Activated T-cell treated with anti-CD3 and anti-CD28 coated beads for 4 hours (primary cell): ENCODE measurements around the gene TCF4.

Experiments
- DNase-seq: peaks from one replicate; pipeline ENCODE4 v3.0.0-alpha.2; 2020

Gene TCF4

DNA sequence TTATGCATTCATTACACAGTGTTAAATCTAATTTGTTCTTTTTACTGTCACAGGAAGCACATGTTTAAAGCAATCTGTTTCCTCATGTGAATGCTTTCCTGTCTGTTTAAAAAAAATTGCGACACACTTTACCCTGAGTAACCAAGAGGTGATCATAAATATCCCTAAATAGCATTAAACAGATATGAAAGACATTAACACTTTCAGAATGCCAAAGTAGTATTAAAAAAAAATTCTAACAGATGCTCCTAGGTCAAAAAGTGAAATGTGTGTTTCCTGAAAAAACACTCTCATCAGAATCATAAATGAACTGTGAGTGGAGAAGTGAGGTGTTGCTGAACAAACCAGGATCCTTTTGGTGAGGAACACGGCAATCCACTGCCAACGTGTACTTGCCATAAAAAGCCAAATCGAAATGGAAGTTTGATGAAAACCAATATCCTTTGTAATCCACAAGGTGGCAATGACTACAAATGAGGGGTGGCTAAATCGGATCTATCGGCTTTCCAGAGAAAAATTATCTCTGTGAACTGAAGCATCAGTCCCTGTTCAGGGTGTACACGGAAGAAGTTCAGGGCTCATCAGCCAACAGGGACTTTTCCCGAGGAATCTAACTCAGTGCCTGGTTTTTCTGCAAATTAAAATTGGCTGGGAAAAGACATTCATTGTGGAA is 248.9 kb downstream of the TCF4 start:
- no peak for DNase-seq

- DNase-seq = no peak
Measured at GRCh38 chr18:55337908-55338521, 250.0 kb downstream of the TCF4 start.

GRCh38 chr18:55337138-55337537 is 250.9 kb downstream of the TCF4 start:
- no peak for DNase-seq

GRCh38 chr18:55336438-55337100 is 251.4 kb downstream of the TCF4 start:
- DNase-seq = no peak

DNA sequence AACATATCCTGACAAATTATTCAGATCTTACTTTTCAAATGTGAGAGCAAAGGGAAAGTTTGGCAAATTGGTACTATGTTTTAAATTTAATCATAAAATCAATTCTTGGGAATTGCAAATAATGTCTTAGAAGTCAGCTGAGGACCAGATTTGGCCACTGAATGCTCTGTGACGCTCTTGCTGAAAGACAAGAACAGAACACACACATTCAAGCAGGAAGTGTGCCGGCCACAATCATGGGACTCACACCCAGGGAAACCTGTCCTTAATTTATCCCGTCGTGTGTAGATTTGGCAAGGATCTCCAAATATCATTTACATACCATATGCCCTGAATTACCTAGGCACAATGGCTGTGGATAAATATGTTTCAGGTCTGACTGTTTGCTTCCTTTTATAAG is 253.1 kb downstream of the TCF4 start:
- no peak for DNase-seq

DNA sequence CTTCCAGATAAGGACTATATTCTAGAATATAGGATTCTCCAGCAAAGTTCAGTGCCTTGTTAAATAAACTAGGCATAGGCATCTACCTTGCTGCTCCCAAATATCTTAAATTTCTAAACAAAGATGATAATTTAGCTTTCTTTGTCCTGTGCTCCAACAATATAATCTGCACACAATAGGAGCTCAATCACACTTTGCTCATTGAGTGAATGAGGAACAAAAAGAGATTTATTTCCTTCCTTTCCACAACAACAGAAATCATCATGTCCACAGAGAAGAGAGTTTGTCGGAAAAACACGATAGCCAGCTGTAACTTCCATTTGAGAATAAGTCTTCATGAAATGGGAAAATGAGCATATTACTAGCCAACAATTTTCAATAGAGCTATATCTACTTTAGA is 256.7 kb downstream of the TCF4 start:
- no peak for DNase-seq

- no peak for DNase-seq
Measured at GRCh38 chr18:55328301-55328700, 259.7 kb downstream of the TCF4 start.

DNA sequence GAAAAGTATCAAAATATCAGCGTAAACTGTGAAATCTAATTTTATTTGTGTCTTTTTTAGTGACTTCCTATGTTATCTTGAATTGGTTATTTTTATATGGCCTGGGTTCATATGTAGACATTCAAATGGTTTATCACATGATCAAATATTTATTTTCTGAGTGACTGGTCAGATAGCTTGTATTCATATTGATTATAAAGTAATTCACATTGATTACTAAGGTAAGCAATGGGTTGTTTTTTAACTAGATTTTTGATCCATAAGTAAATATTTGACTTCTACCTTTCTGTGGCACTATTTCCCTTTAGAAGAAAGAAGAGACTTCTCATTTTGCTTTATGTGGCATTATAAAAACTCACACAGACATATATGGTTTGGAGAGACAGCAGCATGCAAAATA is 260.5 kb downstream of the TCF4 start:
- DNase-seq = no peak

DNA sequence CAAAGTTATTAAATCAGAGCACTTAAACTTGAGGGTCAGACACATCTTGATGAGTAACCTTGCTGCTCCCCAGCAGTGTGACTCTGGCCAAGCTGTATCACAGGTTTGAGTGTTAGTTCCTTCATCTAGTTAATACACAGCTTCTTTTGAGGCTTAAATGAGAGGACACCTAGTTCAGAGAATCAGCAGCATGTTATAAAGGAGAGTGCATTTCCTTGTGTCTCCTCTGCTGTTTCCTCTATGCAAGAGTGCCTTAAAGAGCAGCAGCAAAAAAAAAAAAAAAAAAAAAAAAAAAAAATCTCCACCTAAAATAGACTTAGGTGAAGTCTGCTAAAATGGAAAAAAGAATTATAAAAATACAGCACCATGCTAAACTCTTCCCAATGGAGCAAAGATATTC is 261.9 kb downstream of the TCF4 start:
- no peak for DNase-seq

DNA sequence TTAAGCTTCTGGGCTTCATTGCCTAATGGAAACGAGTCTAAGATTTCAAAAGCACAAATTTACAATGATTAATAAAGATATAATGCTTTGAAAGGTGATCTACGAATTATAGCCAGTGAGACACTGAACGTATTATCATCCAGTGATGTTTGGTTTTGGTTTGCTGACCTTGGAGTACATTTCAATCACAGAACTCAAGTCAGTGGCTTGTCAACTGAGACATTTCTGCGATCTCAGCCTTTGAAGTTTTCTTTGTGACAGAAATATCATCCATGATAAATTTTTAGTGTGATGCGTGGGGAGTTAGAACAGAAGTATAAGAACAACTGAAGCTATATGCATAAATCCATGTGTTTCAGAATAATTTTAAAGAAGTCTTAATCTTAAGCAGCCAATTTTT is 263.8 kb downstream of the TCF4 start:
- no peak for DNase-seq

DNA sequence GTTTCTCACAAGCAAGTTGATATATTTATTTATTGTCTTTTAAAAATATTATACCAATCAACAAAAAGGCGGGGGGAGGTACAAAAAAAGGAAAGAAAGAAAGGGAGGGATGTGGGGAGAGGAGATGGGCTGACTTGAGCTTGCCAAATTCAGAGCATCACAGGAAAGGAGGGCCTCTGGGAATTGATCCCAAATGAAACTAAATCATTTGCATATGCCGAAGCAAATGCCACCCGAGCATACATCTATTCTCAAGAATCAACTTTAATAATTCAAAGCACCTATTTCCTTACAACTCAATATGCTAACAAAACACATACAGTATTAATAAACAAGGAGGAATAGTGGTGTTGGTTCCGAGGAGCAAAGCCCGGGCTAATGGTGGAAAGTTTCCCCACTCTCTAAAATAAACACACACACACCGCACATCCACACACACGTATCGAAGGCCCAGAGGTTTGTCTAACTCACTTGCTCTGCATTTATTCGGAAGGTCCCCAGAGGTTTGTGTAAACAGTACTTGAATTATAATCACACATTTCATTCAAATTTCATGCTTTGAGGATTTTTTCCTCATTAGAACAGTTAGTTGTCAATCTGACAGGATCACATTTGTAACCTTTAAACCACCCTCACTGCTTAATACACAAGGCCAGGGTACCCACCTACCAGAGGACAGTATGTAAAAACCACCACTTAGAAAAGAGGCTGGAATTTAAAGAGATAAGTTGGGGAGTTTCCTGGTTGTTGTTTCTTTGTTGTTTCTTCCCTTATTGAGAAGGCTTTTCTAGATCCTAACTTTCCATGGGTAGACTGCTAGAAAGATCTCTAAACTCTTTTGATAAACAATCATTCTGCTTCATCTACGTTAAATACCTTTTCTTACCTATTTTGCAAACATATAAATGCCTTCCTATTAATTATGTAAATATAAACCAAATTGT is 264.7 kb downstream of the TCF4 start:
- no peak for DNase-seq

DNA sequence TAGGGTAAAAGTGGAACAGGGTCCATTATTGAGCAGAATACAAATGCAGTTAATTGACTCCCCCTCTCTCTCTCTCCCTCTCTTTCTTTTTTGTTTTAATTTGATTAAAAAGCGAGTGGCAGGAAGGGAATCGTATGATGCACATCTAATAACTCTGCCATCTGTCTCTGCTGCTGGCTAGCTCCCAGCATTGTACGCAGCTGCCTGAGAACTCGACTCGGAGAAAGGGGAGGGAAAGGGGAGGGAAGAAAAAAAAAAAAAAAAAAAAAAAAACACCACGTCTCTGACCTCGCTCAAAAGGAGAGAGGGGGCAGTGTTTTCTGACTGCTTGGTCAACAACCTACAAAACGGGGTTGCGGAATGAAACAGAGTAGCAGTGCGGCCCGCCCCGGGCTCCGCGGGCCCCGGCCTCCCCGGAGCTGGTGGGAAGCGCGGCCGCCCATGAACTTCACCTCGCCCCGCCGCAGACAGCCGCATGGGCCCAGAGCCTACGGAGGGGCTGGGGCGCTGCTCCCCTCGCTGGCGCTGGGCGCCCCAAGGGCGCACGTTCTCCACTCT is 265.7 kb downstream of the TCF4 start:
- DNase-seq = no peak

- DNase-seq = no peak
Measured at GRCh38 chr18:55321265-55322177, 266.5 kb downstream of the TCF4 start.

GRCh38 chr18:55320424-55321264 is 267.3 kb downstream of the TCF4 start:
- no peak for DNase-seq

- no peak for DNase-seq
Measured at GRCh38 chr18:55319459-55320193, 268.4 kb downstream of the TCF4 start.

- DNase-seq = no peak
Measured at GRCh38 chr18:55318951-55319441, 269.0 kb downstream of the TCF4 start.

DNA sequence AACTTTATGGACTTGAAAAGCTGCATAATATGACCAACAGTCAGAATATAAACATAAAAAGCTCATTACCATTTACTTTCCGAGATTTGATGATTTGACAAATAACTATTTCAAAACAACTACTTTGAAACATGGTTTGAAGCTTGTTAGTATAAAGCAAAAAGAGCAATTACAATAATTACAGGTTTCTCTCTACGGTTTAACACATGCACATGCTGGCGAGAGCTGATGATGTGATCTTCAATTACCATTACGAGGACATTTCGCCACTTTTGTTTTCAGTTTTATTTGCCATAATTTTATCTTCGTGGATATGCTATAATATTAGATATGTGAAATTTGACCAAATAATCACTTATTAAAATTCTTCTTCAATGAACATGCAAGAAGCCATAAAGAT is 270.1 kb downstream of the TCF4 start:
- DNase-seq = no peak

DNA sequence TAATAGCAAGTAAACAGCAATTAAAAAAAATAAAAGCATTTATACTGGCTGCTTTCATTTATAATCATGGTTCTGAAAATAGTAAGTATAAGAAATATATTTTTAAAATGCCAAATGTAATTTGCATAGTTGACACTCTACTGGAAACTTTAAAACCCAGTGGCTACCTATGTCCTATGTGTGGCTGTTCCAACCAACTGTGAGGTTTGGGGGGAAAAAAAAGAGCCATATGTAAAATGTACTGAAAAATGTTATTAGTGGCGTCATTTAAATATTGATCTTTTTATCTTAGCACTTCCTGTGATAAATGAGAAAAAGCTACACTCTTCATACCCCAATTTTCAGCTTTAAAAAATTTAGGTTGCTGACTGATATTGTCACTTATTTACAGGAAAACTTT is 270.7 kb downstream of the TCF4 start:
- no peak for DNase-seq

DNA sequence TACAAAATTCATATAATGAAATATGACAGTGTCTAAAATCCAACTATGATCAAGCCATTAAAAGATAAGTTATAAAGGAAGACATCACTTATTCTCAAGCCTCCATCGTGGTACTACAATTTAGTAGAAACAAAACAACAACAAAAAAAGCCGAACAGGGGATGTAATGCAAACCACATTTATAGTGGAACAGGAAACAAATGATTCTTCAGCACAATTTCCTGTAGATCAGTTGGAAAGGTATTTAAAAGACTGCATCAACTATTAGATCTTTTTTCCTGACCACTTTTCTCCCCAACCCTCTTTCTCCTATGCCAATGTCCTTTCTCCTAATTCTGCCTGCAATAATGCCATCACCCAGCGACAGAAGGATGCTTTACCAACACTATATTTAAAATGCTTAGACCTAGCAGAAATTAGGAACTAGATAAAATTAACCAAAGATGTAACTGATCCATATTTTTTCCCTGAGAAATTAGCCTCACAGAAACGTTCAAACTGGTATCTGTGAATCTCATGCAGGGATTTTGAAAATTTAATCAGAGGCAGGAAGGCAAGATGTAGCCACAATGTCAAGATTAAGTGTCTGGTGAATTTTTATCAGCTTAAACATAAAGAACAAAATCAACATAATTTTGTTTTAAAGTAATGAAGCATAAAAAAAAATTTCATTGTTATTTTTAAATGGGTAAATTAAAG is 271.4 kb downstream of the TCF4 start:
- DNase-seq = no peak
